Neural cell (in vitro differentiated cells): ENCODE results near the gene DCTN3. TPM values are rescaled to one million over a fixed set of nuclear protein-coding genes. Genes with fewer than 3 reads are reported as not detected.

ENCODE experiments used
- H2AFZ ChIP-seq: fragments of 200-600, 300-800 bp; sonication (generic), shearing (Covaris generic); 2 replicates; pipeline ENCODE4 v1.6.0; 2014; ENCODE audit warnings: low read depth, mild to moderate bottlenecking, antibody characterized with exemption, low read length, moderate library complexity
- H3F3A ChIP-seq: fragments of 200-600 bp; shearing (Covaris generic); 2 replicates; pipeline ENCODE4 v1.6.1; 2016; ENCODE audit warnings: mild to moderate bottlenecking, moderate library complexity, mixed read lengths, antibody characterized with exemption, low read length; ENCODE audit not compliant: insufficient read depth, poor library complexity, severe bottlenecking
- H3K27ac ChIP-seq: fragments of 200-600, 300-800 bp; sonication (generic), shearing (Covaris generic); 2 replicates; pipeline ENCODE4 v1.5.1; 2014; ENCODE audit warnings: mild to moderate bottlenecking, low read length, moderate library complexity
- H3K27me3 ChIP-seq: fragments of 300-800, 200-600 bp; sonication (generic), shearing (Covaris generic); 2 replicates; pipeline ENCODE4 v1.6.0; 2014; ENCODE audit warnings: mild to moderate bottlenecking, low read depth, low read length, moderate library complexity; ENCODE audit not compliant: insufficient read depth
- H3K36me3 ChIP-seq: fragments of 300-800, 200-600 bp; sonication (generic), shearing (Covaris generic); 2 replicates; pipeline ENCODE4 v1.5.1; 2014; ENCODE audit warnings: mild to moderate bottlenecking, antibody characterized with exemption, low read length, moderate library complexity; ENCODE audit not compliant: insufficient read depth
- H3K4me2 ChIP-seq: fragments of 300-800, 200-600 bp; sonication (generic), shearing (Covaris generic); 2 replicates; pipeline ENCODE4 v1.6.0; 2014; ENCODE audit warnings: mild to moderate bottlenecking, low read length
- H3K4me3 ChIP-seq: fragments of 300-800, 200-600 bp; sonication (generic), shearing (Covaris generic); 2 replicates; pipeline ENCODE4 v1.5.1; 2014; ENCODE audit warnings: mild to moderate bottlenecking, low read length, moderate library complexity
- H3K79me2 ChIP-seq: fragments of 200-600 bp; shearing (Covaris generic); replicated peaks from 2 replicates; pipeline ENCODE4 v1.6.0; 2014; ENCODE audit warnings: mild to moderate bottlenecking, low read length, moderate library complexity; ENCODE audit not compliant: insufficient read depth
- H3K9ac ChIP-seq: fragments of 300-800, 200-600 bp; sonication (generic), shearing (Covaris generic); 2 replicates; pipeline ENCODE4 v1.6.1; 2016; ENCODE audit warnings: mild to moderate bottlenecking, low read length, mixed read lengths
- H3K9me2 ChIP-seq: fragments of 200-600 bp; shearing (Covaris generic); 2 replicates; pipeline ENCODE4 v1.6.1; 2016; ENCODE audit warnings: mild to moderate bottlenecking, low read length, mixed read lengths; ENCODE audit not compliant: insufficient read depth
- H3K9me3 ChIP-seq: fragments of 200-600, 300-800 bp; sonication (generic), shearing (Covaris generic); 2 replicates; pipeline ENCODE4 v1.6.1; 2016; ENCODE audit warnings: mild to moderate bottlenecking, mixed run types, low read length, moderate library complexity, mixed read lengths
- H4K20me1 ChIP-seq: fragments of 200-600 bp; shearing (Covaris generic); 2 replicates; pipeline ENCODE4 v1.6.1; 2016; ENCODE audit warnings: mild to moderate bottlenecking, mixed run types; ENCODE audit not compliant: insufficient read depth
- EP300 ChIP-seq: fragments of 450-650 bp; conservative IDR thresholded peaks from 2 replicates; pipeline ENCODE4 v1.6.1; 2014; ENCODE audit warnings: antibody characterized with exemption, mild to moderate bottlenecking, moderate library complexity; ENCODE audit not compliant: poor library complexity, severe bottlenecking
- EZH2 ChIP-seq: fragments of 200-600, 300-800 bp; shearing (Covaris generic), sonication (generic); IDR thresholded peaks from 2 replicates; pipeline ENCODE4 v1.6.1; 2014; ENCODE audit warnings: antibody characterized with exemption, low read length, borderline replicate concordance, mild to moderate bottlenecking; ENCODE audit not compliant: insufficient read depth, poor library complexity, severe bottlenecking
- MXI1 ChIP-seq: fragments of 450-650 bp; conservative IDR thresholded peaks from 2 replicates; pipeline ENCODE4 v1.6.1; 2014; ENCODE audit warnings: antibody characterized with exemption, mild to moderate bottlenecking; ENCODE audit not compliant: poor library complexity, severe bottlenecking
- POLR2AphosphoS5 ChIP-seq: IDR thresholded peaks from 2 replicates; pipeline ENCODE4 v1.6.1; 2012
- RAD21 ChIP-seq: fragments of 450-650 bp; conservative IDR thresholded peaks from 2 replicates; pipeline ENCODE4 v1.6.1; 2014; ENCODE audit warnings: antibody characterized with exemption, mild to moderate bottlenecking, moderate library complexity
- REST ChIP-seq: IDR thresholded peaks from 2 replicates; pipeline ENCODE4 v1.6.1; 2012; ENCODE audit warnings: borderline replicate concordance
- SMC3 ChIP-seq: fragments of 450-650 bp; conservative IDR thresholded peaks from 2 replicates; pipeline ENCODE4 v1.6.1; 2014; ENCODE audit warnings: antibody characterized with exemption, mild to moderate bottlenecking, moderate library complexity; ENCODE audit not compliant: poor library complexity
- TAF1 ChIP-seq: IDR thresholded peaks from 2 replicates; pipeline ENCODE4 v1.6.1; 2012; ENCODE audit warnings: low read depth
- polyA plus RNA-seq: library from polyadenylated mRNA; depleted of rRNA; stranded (reverse); fragments of >200 nt; gene quantifications from 2 replicates; pipeline ENCODE4 v1.2.3, GENCODE V29; 2014
- TF ChIP-seq, protein P1 (sequence below): fragments of 450-650 bp; IDR thresholded peaks from 2 replicates; pipeline ENCODE4 v1.5.1; 2014; ENCODE audit warnings: antibody characterized with exemption, mild to moderate bottlenecking, moderate library complexity; ENCODE audit not compliant: poor library complexity, severe bottlenecking

DCTN3 gene
- polyA plus RNA-seq, 1 donor from 2014 or later = 380 TPM

GRCh38 chr9:34627716-34628655 lies 7.7 kb upstream of the DCTN3 start:
- H3K4me3 ChIP-seq = peak overlapping the region; percentile 62
- H3K27me3 ChIP-seq = peaks cover 25% of the 10 kb centered on the region
- TF ChIP-seq POLR2AphosphoS5 = no peak
- no peak for TF ChIP-seq MXI1
- TF ChIP-seq REST = no peak
- no peak for TF ChIP-seq EP300
- TF ChIP-seq RAD21 = no peak
- no peak for TF ChIP-seq EZH2
- TF ChIP-seq TAF1 = no peak
- TF ChIP-seq, protein P1, sequence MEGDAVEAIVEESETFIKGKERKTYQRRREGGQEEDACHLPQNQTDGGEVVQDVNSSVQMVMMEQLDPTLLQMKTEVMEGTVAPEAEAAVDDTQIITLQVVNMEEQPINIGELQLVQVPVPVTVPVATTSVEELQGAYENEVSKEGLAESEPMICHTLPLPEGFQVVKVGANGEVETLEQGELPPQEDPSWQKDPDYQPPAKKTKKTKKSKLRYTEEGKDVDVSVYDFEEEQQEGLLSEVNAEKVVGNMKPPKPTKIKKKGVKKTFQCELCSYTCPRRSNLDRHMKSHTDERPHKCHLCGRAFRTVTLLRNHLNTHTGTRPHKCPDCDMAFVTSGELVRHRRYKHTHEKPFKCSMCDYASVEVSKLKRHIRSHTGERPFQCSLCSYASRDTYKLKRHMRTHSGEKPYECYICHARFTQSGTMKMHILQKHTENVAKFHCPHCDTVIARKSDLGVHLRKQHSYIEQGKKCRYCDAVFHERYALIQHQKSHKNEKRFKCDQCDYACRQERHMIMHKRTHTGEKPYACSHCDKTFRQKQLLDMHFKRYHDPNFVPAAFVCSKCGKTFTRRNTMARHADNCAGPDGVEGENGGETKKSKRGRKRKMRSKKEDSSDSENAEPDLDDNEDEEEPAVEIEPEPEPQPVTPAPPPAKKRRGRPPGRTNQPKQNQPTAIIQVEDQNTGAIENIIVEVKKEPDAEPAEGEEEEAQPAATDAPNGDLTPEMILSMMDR = no peak
- no peak for TF ChIP-seq SMC3
- H3K9ac ChIP-seq = peak overlapping the region; percentile 49
- H3K36me3 ChIP-seq = no peaks in the 10 kb centered on the region
- H4K20me1 ChIP-seq = no peaks in the 10 kb centered on the region
- no peak overlapping the region for H2AFZ ChIP-seq
- no peaks in the 10 kb centered on the region for H3K9me3 ChIP-seq
- no peaks in the 10 kb centered on the region for H3F3A ChIP-seq
- no peak overlapping the region for H3K27ac ChIP-seq
- no peaks in the 10 kb centered on the region for H3K9me2 ChIP-seq
- no peak overlapping the region for H3K4me2 ChIP-seq
- no peaks in the 10 kb centered on the region for H3K79me2 ChIP-seq

DNA sequence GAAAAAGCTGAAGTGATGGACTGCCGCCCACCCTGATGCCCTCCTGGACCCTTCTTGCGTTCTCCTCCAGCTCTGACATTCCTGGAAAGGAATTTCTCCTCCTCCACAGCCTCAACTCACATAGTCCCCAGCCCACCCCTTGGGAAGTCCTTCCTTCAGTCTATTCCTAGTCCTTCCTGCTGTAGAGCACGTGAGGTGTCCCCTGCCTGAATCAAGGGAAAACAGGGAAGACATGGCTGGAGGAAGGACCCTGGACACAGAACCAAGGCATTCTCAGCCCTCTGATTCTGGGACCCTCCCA lies 4.8 kb upstream of the DCTN3 start:
- peaks cover 1% of the 10 kb centered on the region for H3K79me2 ChIP-seq
- H2AFZ ChIP-seq = no peak overlapping the region
- peaks cover 24% of the 10 kb centered on the region for H3K27me3 ChIP-seq
- H4K20me1 ChIP-seq = no peaks in the 10 kb centered on the region
- no peaks in the 10 kb centered on the region for H3F3A ChIP-seq
- H3K9me3 ChIP-seq = no peaks in the 10 kb centered on the region
- H3K4me3 ChIP-seq = no peak overlapping the region
- H3K9ac ChIP-seq = no peak overlapping the region
- H3K4me2 ChIP-seq = no peak overlapping the region
- no peak overlapping the region for H3K27ac ChIP-seq
- H3K36me3 ChIP-seq = no peaks in the 10 kb centered on the region
- TF ChIP-seq EP300 = no peak
- TF ChIP-seq RAD21 = no peak
- TF ChIP-seq, protein P1 = no peak
- no peak for TF ChIP-seq MXI1
- TF ChIP-seq REST = no peak
- no peak for TF ChIP-seq SMC3
- TF ChIP-seq EZH2 = no peak
- no peak for TF ChIP-seq TAF1
- no peak for TF ChIP-seq POLR2AphosphoS5
- H3K9me2 ChIP-seq = no peaks in the 10 kb centered on the region
